Measurements from ENCODE around the gene HK3.

Gene HK3

GRCh38 chr5:176921714-176922113 lies 22.6 kb upstream of the HK3 start:
- Histone ChIP-seq H3K36me3 (ENCODE audit: control insufficient read depth, insufficient read depth, low read length) (no peaks in the 10 kb centered on the region), H3K9me3 (ENCODE audit: control insufficient read depth, insufficient read depth, low read length) (no peaks in the 10 kb centered on the region), H3K27me3 (ENCODE audit: control insufficient read depth, insufficient read depth, low read length) (no peaks in the 10 kb centered on the region), H3K9ac (ENCODE audit: low read depth, low read length) (no peak overlapping the region), H3K4me1 (ENCODE audit: control insufficient read depth, insufficient read depth, low read length) (no peaks in the 10 kb centered on the region), H3K4me3 (ENCODE audit: low read depth, low read length) (no peak overlapping the region)

GRCh38 chr5:176918613-176919012 lies 19.5 kb upstream of the HK3 start:
- Histone ChIP-seq H3K36me3 (ENCODE audit: control insufficient read depth, insufficient read depth, low read length) (no peaks in the 10 kb centered on the region), H3K27me3 (ENCODE audit: control insufficient read depth, insufficient read depth, low read length) (no peaks in the 10 kb centered on the region), H3K4me1 (ENCODE audit: control insufficient read depth, insufficient read depth, low read length) (no peaks in the 10 kb centered on the region), H3K4me3 (ENCODE audit: low read depth, low read length) (no peak overlapping the region), H3K9me3 (ENCODE audit: control insufficient read depth, insufficient read depth, low read length) (no peaks in the 10 kb centered on the region), H3K9ac (ENCODE audit: low read depth, low read length) (no peak overlapping the region)

GRCh38 chr5:176916337-176916736 lies 17.2 kb upstream of the HK3 start:
- H3K4me1 ChIP-seq (ENCODE audit: control insufficient read depth, insufficient read depth, low read length) = no peaks in the 10 kb centered on the region
- no peaks in the 10 kb centered on the region for H3K36me3 ChIP-seq (ENCODE audit: control insufficient read depth, insufficient read depth, low read length)
- no peak overlapping the region for H3K9ac ChIP-seq (ENCODE audit: low read depth, low read length)
- H3K9me3 ChIP-seq (ENCODE audit: control insufficient read depth, insufficient read depth, low read length) = no peaks in the 10 kb centered on the region
- H3K27me3 ChIP-seq (ENCODE audit: control insufficient read depth, insufficient read depth, low read length) = no peaks in the 10 kb centered on the region
- H3K4me3 ChIP-seq (ENCODE audit: low read depth, low read length) = no peak overlapping the region

- Histone ChIP-seq H3K36me3 (ENCODE audit: control insufficient read depth, insufficient read depth, low read length) (no peaks in the 10 kb centered on the region), H3K4me1 (ENCODE audit: control insufficient read depth, insufficient read depth, low read length) (no peaks in the 10 kb centered on the region), H3K27me3 (ENCODE audit: control insufficient read depth, insufficient read depth, low read length) (no peaks in the 10 kb centered on the region), H3K4me3 (ENCODE audit: low read depth, low read length) (no peak overlapping the region), H3K9me3 (ENCODE audit: control insufficient read depth, insufficient read depth, low read length) (no peaks in the 10 kb centered on the region), H3K9ac (ENCODE audit: low read depth, low read length) (no peak overlapping the region)
These were observed 16.8 kb upstream of the HK3 start for GRCh38 chr5:176915906-176916305.

GRCh38 chr5:176912115-176912514 lies 13.0 kb upstream of the HK3 start:
- Histone ChIP-seq H3K36me3 (ENCODE audit: control insufficient read depth, insufficient read depth, low read length) (peaks cover 6% of the 10 kb centered on the region), H3K4me1 (ENCODE audit: control insufficient read depth, insufficient read depth, low read length) (no peaks in the 10 kb centered on the region), H3K27me3 (ENCODE audit: control insufficient read depth, insufficient read depth, low read length) (no peaks in the 10 kb centered on the region), H3K4me3 (ENCODE audit: low read depth, low read length) (no peak overlapping the region), H3K9ac (ENCODE audit: low read depth, low read length) (no peak overlapping the region), H3K9me3 (ENCODE audit: control insufficient read depth, insufficient read depth, low read length) (no peaks in the 10 kb centered on the region)

GRCh38 chr5:176908675-176909368 lies 9.7 kb upstream of the HK3 start:
- no peaks in the 10 kb centered on the region for H3K9me3 ChIP-seq (ENCODE audit: control insufficient read depth, insufficient read depth, low read length)
- H3K9ac ChIP-seq (ENCODE audit: low read depth, low read length) = no peak overlapping the region
- H3K4me1 ChIP-seq (ENCODE audit: control insufficient read depth, insufficient read depth, low read length) = no peaks in the 10 kb centered on the region
- no peaks in the 10 kb centered on the region for H3K27me3 ChIP-seq (ENCODE audit: control insufficient read depth, insufficient read depth, low read length)
- no peak overlapping the region for H3K4me3 ChIP-seq (ENCODE audit: low read depth, low read length)
- peaks cover 23% of the 10 kb centered on the region for H3K36me3 ChIP-seq (ENCODE audit: control insufficient read depth, insufficient read depth, low read length)

GRCh38 chr5:176906796-176907195 lies 7.7 kb upstream of the HK3 start:
- Histone ChIP-seq H3K36me3 (ENCODE audit: control insufficient read depth, insufficient read depth, low read length) (peaks cover 31% of the 10 kb centered on the region), H3K4me3 (ENCODE audit: low read depth, low read length) (no peak overlapping the region), H3K9ac (ENCODE audit: low read depth, low read length) (no peak overlapping the region), H3K9me3 (ENCODE audit: control insufficient read depth, insufficient read depth, low read length) (no peaks in the 10 kb centered on the region), H3K4me1 (ENCODE audit: control insufficient read depth, insufficient read depth, low read length) (no peaks in the 10 kb centered on the region), H3K27me3 (ENCODE audit: control insufficient read depth, insufficient read depth, low read length) (no peaks in the 10 kb centered on the region)

- no peaks in the 10 kb centered on the region for H3K4me1 ChIP-seq (ENCODE audit: control insufficient read depth, insufficient read depth, low read length)
- H3K9me3 ChIP-seq (ENCODE audit: control insufficient read depth, insufficient read depth, low read length) = no peaks in the 10 kb centered on the region
- H3K36me3 ChIP-seq (ENCODE audit: control insufficient read depth, insufficient read depth, low read length) = peaks cover 31% of the 10 kb centered on the region
- no peak overlapping the region for H3K9ac ChIP-seq (ENCODE audit: low read depth, low read length)
- H3K4me3 ChIP-seq (ENCODE audit: low read depth, low read length) = no peak overlapping the region
- no peaks in the 10 kb centered on the region for H3K27me3 ChIP-seq (ENCODE audit: control insufficient read depth, insufficient read depth, low read length)
These were observed 7.0 kb upstream of the HK3 start for GRCh38 chr5:176906126-176906525.

GRCh38 chr5:176904276-176904675 lies 5.1 kb upstream of the HK3 start:
- peaks cover 31% of the 10 kb centered on the region for H3K36me3 ChIP-seq (ENCODE audit: control insufficient read depth, insufficient read depth, low read length)
- H3K4me1 ChIP-seq (ENCODE audit: control insufficient read depth, insufficient read depth, low read length) = peaks cover 4% of the 10 kb centered on the region
- H3K9me3 ChIP-seq (ENCODE audit: control insufficient read depth, insufficient read depth, low read length) = no peaks in the 10 kb centered on the region
- H3K27me3 ChIP-seq (ENCODE audit: control insufficient read depth, insufficient read depth, low read length) = no peaks in the 10 kb centered on the region
- H3K4me3 ChIP-seq (ENCODE audit: low read depth, low read length) = no peak overlapping the region
- no peak overlapping the region for H3K9ac ChIP-seq (ENCODE audit: low read depth, low read length)

GRCh38 chr5:176902911-176903664 lies 3.9 kb upstream of the HK3 start:
- Histone ChIP-seq H3K9me3 (ENCODE audit: control insufficient read depth, insufficient read depth, low read length) (no peaks in the 10 kb centered on the region), H3K27me3 (ENCODE audit: control insufficient read depth, insufficient read depth, low read length) (no peaks in the 10 kb centered on the region), H3K4me3 (ENCODE audit: low read depth, low read length) (no peak overlapping the region), H3K36me3 (ENCODE audit: control insufficient read depth, insufficient read depth, low read length) (peaks cover 31% of the 10 kb centered on the region), H3K4me1 (ENCODE audit: control insufficient read depth, insufficient read depth, low read length) (peaks cover 6% of the 10 kb centered on the region), H3K9ac (ENCODE audit: low read depth, low read length) (no peak overlapping the region)

- Histone ChIP-seq H3K4me3 (ENCODE audit: low read depth, low read length) (no peak overlapping the region), H3K9ac (ENCODE audit: low read depth, low read length) (no peak overlapping the region), H3K9me3 (ENCODE audit: control insufficient read depth, insufficient read depth, low read length) (no peaks in the 10 kb centered on the region), H3K4me1 (ENCODE audit: control insufficient read depth, insufficient read depth, low read length) (peaks cover 6% of the 10 kb centered on the region), H3K27me3 (ENCODE audit: control insufficient read depth, insufficient read depth, low read length) (no peaks in the 10 kb centered on the region), H3K36me3 (ENCODE audit: control insufficient read depth, insufficient read depth, low read length) (peaks cover 26% of the 10 kb centered on the region)
These were observed 3.1 kb upstream of the HK3 start for GRCh38 chr5:176902102-176902814.

Measured in iPS-15b (cell line).